NCI-H82 treated with DMSO at 0.1 percent for 48 hours (cell line): Measurements from ENCODE around the gene EPC1.
"Not testable (repeated sequence)": the region's sequence is repeated elsewhere in the genome, so short reads cannot be mapped to it uniquely, and the experiment has no call there.

Experiments
- DNase-seq: peaks from one replicate; lab custom pipeline; 2025; ENCODE audit not compliant: unreplicated experiment; lab: John Stamatoyannopoulos, UW

Gene EPC1

GRCh38 chr10:32298075-32298812 is 48.7 kb downstream of the EPC1 start:
- no peak for DNase-seq

GRCh38 chr10:32295027-32295426 is 51.9 kb downstream of the EPC1 start:
- no peak for DNase-seq

GRCh38 chr10:32293581-32293980 is 53.4 kb downstream of the EPC1 start:
- no peak for DNase-seq

GRCh38 chr10:32279795-32280194 is 67.2 kb downstream of the EPC1 start:
- no peak for DNase-seq

- no peak for DNase-seq
These were observed 73.6 kb downstream of the EPC1 start for GRCh38 chr10:32273336-32273735.

- DNase-seq = no peak
These were observed 75.3 kb downstream of the EPC1 start for GRCh38 chr10:32271617-32272016.

GRCh38 chr10:32269343-32270100 is 77.4 kb downstream of the EPC1 start:
- DNase-seq = no peak

GRCh38 chr10:32268788-32269187 is 78.2 kb downstream of the EPC1 start:
- no peak for DNase-seq

- no peak for DNase-seq
These were observed 80.0 kb downstream of the EPC1 start for GRCh38 chr10:32266979-32267378.

- DNase-seq = no peak
These were observed 80.4 kb downstream of the EPC1 start for GRCh38 chr10:32266566-32266965.

- peak; percentile 65 for DNase-seq
These were observed 81.2 kb downstream of the EPC1 start for GRCh38 chr10:32265756-32266155.

- no peak for DNase-seq
These were observed 83.7 kb downstream of the EPC1 start for GRCh38 chr10:32263300-32263699.

- no peak for DNase-seq
These were observed 87.4 kb downstream of the EPC1 start for GRCh38 chr10:32259551-32259950.

GRCh38 chr10:32256613-32257437 is 90.1 kb downstream of the EPC1 start:
- DNase-seq = peak; percentile 37

- DNase-seq = no peak
These were observed 93.1 kb downstream of the EPC1 start for GRCh38 chr10:32253821-32254220.

GRCh38 chr10:32253276-32253675 is 93.7 kb downstream of the EPC1 start:
- no peak for DNase-seq

- DNase-seq = not testable (repeated sequence)
These were observed 96.5 kb downstream of the EPC1 start for GRCh38 chr10:32250489-32250888.

GRCh38 chr10:32246685-32247084 is 100.3 kb downstream of the EPC1 start:
- DNase-seq = no peak

GRCh38 chr10:32245760-32246159 is 101.2 kb downstream of the EPC1 start:
- no peak for DNase-seq

- no peak for DNase-seq
These were observed 102.3 kb downstream of the EPC1 start for GRCh38 chr10:32244421-32245207.

GRCh38 chr10:32244011-32244410 is 102.9 kb downstream of the EPC1 start:
- no peak for DNase-seq
